B cell (primary cell): ENCODE measurements around the gene AGR2.

Experiments
- CTCF ChIP-seq: fragments of 200-600 bp; IDR thresholded peaks from one replicate; pipeline ENCODE4 v1.8.0; 2022; ENCODE audit warnings: antibody characterized with exemption, mild to moderate bottlenecking
- EZH2 ChIP-seq: IDR thresholded peaks from 2 replicates; pipeline ENCODE4 v1.6.1; 2012; ENCODE audit warnings: borderline replicate concordance, low read depth, mild to moderate bottlenecking, moderate library complexity, low read length; ENCODE audit not compliant: insufficient read depth, poor library complexity, severe bottlenecking

- TF ChIP-seq CTCF, result no peak
- no peak for TF ChIP-seq EZH2
Observed at GRCh38 chr7:16747102-16747501, 57.7 kb downstream of the AGR2 start.
